Osteoblast (primary cell): ENCODE measurements around the gene TMEM204. TPM values are rescaled to one million over a fixed set of nuclear protein-coding genes. Genes with fewer than 3 reads are reported as not detected.
A peak's percentile ranks its signal among the peaks of the same experiment; 100 is the strongest.

Source experiments
- DNase-seq: peaks from one replicate; pipeline ENCODE4 v3.0.0; 2011; ENCODE audit warnings: low spot score, mixed read lengths; ENCODE audit not compliant: insufficient read length; ENCODE audit errors: missing footprints
- H2AFZ ChIP-seq: 2 replicates; pipeline ENCODE4 v1.6.0; 2011; ENCODE audit warnings: mild to moderate bottlenecking, low read length
- H3K27ac ChIP-seq: 2 replicates; pipeline ENCODE4 v1.5.1; 2011; ENCODE audit warnings: mild to moderate bottlenecking, low read depth, low read length, moderate library complexity
- H3K27me3 ChIP-seq: 2 replicates; pipeline ENCODE4 v1.6.0; 2012; ENCODE audit warnings: mild to moderate bottlenecking, control low read depth, inconsistent platforms, low read length, moderate library complexity; ENCODE audit not compliant: insufficient read depth
- H3K36me3 ChIP-seq: 2 replicates; pipeline ENCODE4 v1.5.1; 2011; ENCODE audit warnings: mild to moderate bottlenecking, low read length, control low read depth, moderate library complexity; ENCODE audit not compliant: insufficient read depth
- H3K4me1 ChIP-seq: 2 replicates; pipeline ENCODE4 v1.5.1; 2011; ENCODE audit warnings: mild to moderate bottlenecking, low read length, control low read depth, moderate library complexity; ENCODE audit not compliant: insufficient read depth
- H3K4me2 ChIP-seq: 2 replicates; pipeline ENCODE4 v1.6.0; 2011; ENCODE audit warnings: mild to moderate bottlenecking, low read length; ENCODE audit not compliant: insufficient read depth
- H3K4me3 ChIP-seq: fragments of 200-600 bp; sonication (generic); 3 replicates; pipeline ENCODE4 v1.5.1; 2012; ENCODE audit warnings: mild to moderate bottlenecking, low read length, inconsistent platforms; ENCODE audit not compliant: insufficient read depth
- H3K79me2 ChIP-seq: 2 replicates; pipeline ENCODE4 v1.6.0; 2012; ENCODE audit warnings: mild to moderate bottlenecking, low read length, control low read depth, inconsistent platforms; ENCODE audit not compliant: insufficient read depth
- H3K9me3 ChIP-seq: 2 replicates; pipeline ENCODE4 v1.5.1; 2011; ENCODE audit warnings: low read depth, low read length, control low read depth
- H4K20me1 ChIP-seq: 2 replicates; pipeline ENCODE4 v1.6.0; 2012; ENCODE audit warnings: mild to moderate bottlenecking, low read length, control low read depth; ENCODE audit not compliant: insufficient read depth
- total RNA-seq: library from RNA; depleted of rRNA; stranded (reverse); fragments of >200 nt; gene quantifications from 2 replicates; pipeline ENCODE4 v1.2.3, GENCODE V29; 2012
- TF ChIP-seq, protein P1 (sequence below): IDR thresholded peaks from 2 replicates; pipeline ENCODE4 v1.5.1; 2011; ENCODE audit warnings: mild to moderate bottlenecking, low read depth, low read length, moderate library complexity; ENCODE audit errors: extremely low read depth

TMEM204 gene
- total RNA-seq, 1 donor: 8.3 TPM

DNA sequence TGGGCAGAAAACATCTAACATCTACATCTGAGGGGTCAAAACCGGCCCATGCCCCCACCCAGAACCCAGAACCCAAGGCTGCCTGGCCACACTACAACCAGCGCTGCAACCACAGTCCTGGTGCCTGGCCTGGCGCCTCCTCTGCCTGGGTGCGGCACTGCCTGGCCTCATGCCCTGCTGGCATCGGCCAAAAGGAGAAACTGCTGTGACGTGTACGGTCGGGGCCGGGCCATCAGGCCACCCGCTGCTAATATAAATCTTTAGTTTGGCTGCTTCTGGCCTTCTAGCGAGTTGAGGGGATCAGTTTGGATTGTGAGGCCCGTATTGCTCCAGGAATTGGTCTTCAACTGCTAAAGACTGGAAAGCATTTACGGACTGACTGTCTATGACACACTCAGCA is 22.8 kb downstream of the TMEM204 start:
- H3K9me3 ChIP-seq: no peaks in the 10 kb centered on the region
- no peaks in the 10 kb centered on the region for H3K27me3 ChIP-seq
- H3K4me2 ChIP-seq: no peak overlapping the region
- TF ChIP-seq, protein P1, sequence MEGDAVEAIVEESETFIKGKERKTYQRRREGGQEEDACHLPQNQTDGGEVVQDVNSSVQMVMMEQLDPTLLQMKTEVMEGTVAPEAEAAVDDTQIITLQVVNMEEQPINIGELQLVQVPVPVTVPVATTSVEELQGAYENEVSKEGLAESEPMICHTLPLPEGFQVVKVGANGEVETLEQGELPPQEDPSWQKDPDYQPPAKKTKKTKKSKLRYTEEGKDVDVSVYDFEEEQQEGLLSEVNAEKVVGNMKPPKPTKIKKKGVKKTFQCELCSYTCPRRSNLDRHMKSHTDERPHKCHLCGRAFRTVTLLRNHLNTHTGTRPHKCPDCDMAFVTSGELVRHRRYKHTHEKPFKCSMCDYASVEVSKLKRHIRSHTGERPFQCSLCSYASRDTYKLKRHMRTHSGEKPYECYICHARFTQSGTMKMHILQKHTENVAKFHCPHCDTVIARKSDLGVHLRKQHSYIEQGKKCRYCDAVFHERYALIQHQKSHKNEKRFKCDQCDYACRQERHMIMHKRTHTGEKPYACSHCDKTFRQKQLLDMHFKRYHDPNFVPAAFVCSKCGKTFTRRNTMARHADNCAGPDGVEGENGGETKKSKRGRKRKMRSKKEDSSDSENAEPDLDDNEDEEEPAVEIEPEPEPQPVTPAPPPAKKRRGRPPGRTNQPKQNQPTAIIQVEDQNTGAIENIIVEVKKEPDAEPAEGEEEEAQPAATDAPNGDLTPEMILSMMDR: no peak
- H3K36me3 ChIP-seq: peaks cover 39% of the 10 kb centered on the region
- peak; percentile 23 for DNase-seq
- H4K20me1 ChIP-seq: peaks cover 6% of the 10 kb centered on the region
- H3K27ac ChIP-seq: no peak overlapping the region
- no peak overlapping the region for H3K4me3 ChIP-seq
- no peaks in the 10 kb centered on the region for H3K79me2 ChIP-seq
- no peak overlapping the region for H2AFZ ChIP-seq
- H3K4me1 ChIP-seq: no peaks in the 10 kb centered on the region

DNA sequence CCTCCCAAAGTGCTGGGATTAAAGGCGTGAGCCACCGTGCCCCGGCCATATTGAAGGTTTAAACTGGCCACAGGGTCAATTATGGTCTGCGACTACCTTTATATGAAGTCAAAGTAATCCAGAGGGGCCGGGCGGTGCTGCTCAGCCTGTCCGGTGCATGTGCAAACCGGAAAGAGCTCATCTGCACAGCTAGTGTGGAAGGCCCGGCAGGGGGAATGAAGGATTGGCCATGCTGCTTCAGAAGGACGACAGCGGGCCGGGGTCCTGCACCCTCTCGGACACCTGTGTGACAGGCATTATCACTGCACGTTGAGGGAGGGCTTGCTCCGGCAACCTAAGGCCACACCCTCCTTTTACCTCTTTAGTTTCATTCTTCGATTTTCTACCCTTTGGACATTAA is 23.6 kb downstream of the TMEM204 start:
- TF ChIP-seq, protein P1: no peak
- H3K4me1 ChIP-seq: no peaks in the 10 kb centered on the region

DNA sequence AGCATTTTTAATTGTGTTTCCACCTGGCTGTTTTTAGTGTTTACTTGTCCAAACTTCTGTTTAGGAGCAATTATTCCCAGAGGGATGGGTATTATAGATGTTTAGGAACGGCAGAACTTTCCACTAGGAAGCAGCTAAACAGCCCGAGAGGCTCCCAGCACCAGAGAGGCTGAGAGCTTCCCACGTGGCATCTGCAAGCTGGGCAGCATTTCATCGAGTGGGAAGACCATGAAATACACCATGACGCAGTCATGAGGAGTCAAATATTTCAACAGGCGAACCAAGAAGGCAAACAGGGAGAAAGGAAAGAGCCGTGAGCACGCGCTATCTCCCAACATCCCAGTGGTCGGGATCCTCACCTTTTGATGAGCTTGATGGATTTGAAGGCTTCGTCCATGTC is 24.1 kb downstream of the TMEM204 start:
- H3K9me3 ChIP-seq: no peaks in the 10 kb centered on the region
- H3K4me1 ChIP-seq: no peaks in the 10 kb centered on the region
- no peaks in the 10 kb centered on the region for H3K79me2 ChIP-seq
- H4K20me1 ChIP-seq: peaks cover 3% of the 10 kb centered on the region
- no peaks in the 10 kb centered on the region for H3K27me3 ChIP-seq
- H3K36me3 ChIP-seq: peaks cover 45% of the 10 kb centered on the region
- no peak overlapping the region for H3K27ac ChIP-seq
- no peak overlapping the region for H3K4me2 ChIP-seq
- no peak overlapping the region for H2AFZ ChIP-seq
- DNase-seq: peak; percentile 38
- TF ChIP-seq, protein P1: no peak
- H3K4me3 ChIP-seq: no peak overlapping the region

More for the DNA sequence above, 23.6 kb downstream of the TMEM204 start:
- H3K9me3 ChIP-seq: no peaks in the 10 kb centered on the region
- H3K4me3 ChIP-seq: no peak overlapping the region
- H3K36me3 ChIP-seq: peaks cover 45% of the 10 kb centered on the region
- no peak overlapping the region for H2AFZ ChIP-seq
- no peak overlapping the region for H3K27ac ChIP-seq
- no peak overlapping the region for H3K4me2 ChIP-seq
- peaks cover 3% of the 10 kb centered on the region for H4K20me1 ChIP-seq
- H3K27me3 ChIP-seq: no peaks in the 10 kb centered on the region
- DNase-seq: peak; percentile 41
- H3K79me2 ChIP-seq: no peaks in the 10 kb centered on the region

DNA sequence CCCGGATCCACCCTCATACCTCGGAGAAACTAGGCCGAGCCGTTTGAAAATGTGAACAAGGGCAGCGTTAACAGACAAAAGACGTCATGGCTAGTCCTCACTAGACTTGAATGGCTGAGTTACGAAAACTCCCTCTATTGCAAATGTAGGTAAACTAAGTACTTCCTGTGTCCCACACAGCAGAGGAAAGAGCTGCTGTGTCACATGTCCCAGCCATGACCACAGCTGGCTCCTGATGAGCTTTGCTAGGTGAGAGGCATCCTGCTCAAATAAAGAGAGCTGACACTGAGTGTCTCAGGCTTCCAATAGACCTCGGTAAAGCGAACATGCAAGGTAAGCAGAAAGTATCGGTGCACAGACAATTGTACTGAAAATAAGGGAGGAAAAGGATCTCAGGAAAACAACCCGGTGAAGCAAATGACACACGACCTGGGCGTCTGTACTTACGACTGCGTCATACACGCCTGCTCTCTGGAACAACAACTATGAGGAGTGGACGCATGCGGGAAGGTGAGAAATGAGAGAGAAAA is 26.0 kb downstream of the TMEM204 start:
- DNase-seq: peak; percentile 66
- no peaks in the 10 kb centered on the region for H3K9me3 ChIP-seq
- H3K4me3 ChIP-seq: no peak overlapping the region
- peaks cover 45% of the 10 kb centered on the region for H3K36me3 ChIP-seq
- H2AFZ ChIP-seq: no peak overlapping the region
- no peaks in the 10 kb centered on the region for H3K4me1 ChIP-seq
- no peak overlapping the region for H3K27ac ChIP-seq
- H3K4me2 ChIP-seq: no peak overlapping the region
- H3K79me2 ChIP-seq: no peaks in the 10 kb centered on the region
- H4K20me1 ChIP-seq: peaks cover 3% of the 10 kb centered on the region
- TF ChIP-seq, protein P1: no peak
- H3K27me3 ChIP-seq: no peaks in the 10 kb centered on the region
